ENCODE data around the gene SPEF1.

Gene SPEF1

GRCh38 chr20:3729811-3730540 is 51.3 kb downstream of the SPEF1 start:
- no peak for DNase-seq (ENCODE audit: low spot score)

- DNase-seq (ENCODE audit: low spot score), result no peak
Measured at GRCh38 chr20:3729378-3729777, 51.9 kb downstream of the SPEF1 start.

GRCh38 chr20:3728876-3729275 is 52.4 kb downstream of the SPEF1 start:
- no peak for DNase-seq (ENCODE audit: low spot score)

GRCh38 chr20:3728354-3728753 is 52.9 kb downstream of the SPEF1 start:
- DNase-seq (ENCODE audit: low spot score), result no peak
